ENCODE data around the gene TTC13. TPM values are rescaled to one million over a fixed set of nuclear protein-coding genes. Genes with fewer than 3 reads are reported as not detected.

The TTC13 gene
- total RNA-seq, 1 donor from 2014 or later: 17.0 TPM

DNA sequence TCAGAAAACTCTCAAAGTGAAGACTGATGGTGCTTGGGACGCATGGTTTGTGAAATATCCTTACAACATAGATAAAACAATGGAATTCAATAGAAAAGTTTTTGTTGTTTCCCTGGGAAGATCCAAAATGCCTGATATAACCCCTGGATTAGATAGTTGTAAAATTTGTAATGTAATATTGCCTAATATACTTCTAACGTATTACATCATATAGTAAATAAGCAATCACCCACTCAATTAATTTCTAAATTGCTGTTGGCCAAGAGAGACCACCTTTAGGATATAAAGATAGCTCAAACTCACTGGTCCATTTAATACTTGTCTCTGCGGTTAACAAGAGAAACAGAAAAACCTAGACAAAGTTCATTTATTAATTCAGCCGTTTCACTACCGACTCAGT lies 42.2 kb downstream of the TTC13 start:
- ATAC-seq (no peak), DNase-seq (no peak)
- H3K9me3 ChIP-seq: no peaks in the 10 kb centered on the region
- intact Hi-C loops (cut with DNase I): no loop called here
- H3K36me3 ChIP-seq: peaks cover 27% of the 10 kb centered on the region
- TF ChIP-seq, protein P1, sequence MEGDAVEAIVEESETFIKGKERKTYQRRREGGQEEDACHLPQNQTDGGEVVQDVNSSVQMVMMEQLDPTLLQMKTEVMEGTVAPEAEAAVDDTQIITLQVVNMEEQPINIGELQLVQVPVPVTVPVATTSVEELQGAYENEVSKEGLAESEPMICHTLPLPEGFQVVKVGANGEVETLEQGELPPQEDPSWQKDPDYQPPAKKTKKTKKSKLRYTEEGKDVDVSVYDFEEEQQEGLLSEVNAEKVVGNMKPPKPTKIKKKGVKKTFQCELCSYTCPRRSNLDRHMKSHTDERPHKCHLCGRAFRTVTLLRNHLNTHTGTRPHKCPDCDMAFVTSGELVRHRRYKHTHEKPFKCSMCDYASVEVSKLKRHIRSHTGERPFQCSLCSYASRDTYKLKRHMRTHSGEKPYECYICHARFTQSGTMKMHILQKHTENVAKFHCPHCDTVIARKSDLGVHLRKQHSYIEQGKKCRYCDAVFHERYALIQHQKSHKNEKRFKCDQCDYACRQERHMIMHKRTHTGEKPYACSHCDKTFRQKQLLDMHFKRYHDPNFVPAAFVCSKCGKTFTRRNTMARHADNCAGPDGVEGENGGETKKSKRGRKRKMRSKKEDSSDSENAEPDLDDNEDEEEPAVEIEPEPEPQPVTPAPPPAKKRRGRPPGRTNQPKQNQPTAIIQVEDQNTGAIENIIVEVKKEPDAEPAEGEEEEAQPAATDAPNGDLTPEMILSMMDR (IDR thresholded peaks at IDR 0.05): no peak
- H3K4me1 ChIP-seq: peaks cover 6% of the 10 kb centered on the region
- no peak overlapping the region for H3K27ac ChIP-seq
- H3K4me3 ChIP-seq: no peak overlapping the region
- H3K27me3 ChIP-seq (ENCODE audit: low read depth): no peaks in the 10 kb centered on the region

- DNase-seq: no peak
- no peak for ATAC-seq
- peaks cover 6% of the 10 kb centered on the region for H3K4me1 ChIP-seq
- no peaks in the 10 kb centered on the region for H3K27me3 ChIP-seq (ENCODE audit: low read depth)
- H3K36me3 ChIP-seq: peaks cover 33% of the 10 kb centered on the region
- H3K9me3 ChIP-seq: no peaks in the 10 kb centered on the region
- intact Hi-C loops (cut with DNase I): no loop called here
- TF ChIP-seq, protein P1 (IDR thresholded peaks at IDR 0.05): no peak
- no peak overlapping the region for H3K4me3 ChIP-seq
- no peak overlapping the region for H3K27ac ChIP-seq
Measured at GRCh38 chr1:230935852-230936251, 42.8 kb downstream of the TTC13 start.

DNA sequence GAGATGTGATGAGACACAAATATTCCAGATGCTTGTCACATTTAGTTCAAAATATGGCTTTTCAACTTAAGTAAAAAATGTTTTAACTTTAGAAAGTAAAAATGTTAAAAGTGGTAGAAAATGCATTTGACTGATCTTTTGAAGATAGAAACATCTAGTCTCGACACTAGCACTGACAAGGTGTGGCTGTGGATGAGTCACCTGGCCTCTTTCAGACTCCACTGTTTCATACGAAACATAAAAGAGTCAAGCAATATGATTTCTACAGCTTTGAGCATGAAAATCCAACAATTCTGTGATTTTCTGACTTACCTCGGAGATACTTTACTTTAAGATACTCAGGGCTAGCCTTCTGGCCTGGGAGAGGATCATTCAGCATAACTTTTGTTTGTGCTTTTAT lies 47.7 kb downstream of the TTC13 start:
- Histone ChIP-seq H3K27ac (no peak overlapping the region), H3K4me1 (no peaks in the 10 kb centered on the region), H3K4me3 (no peak overlapping the region), H3K9me3 (no peaks in the 10 kb centered on the region), H3K27me3 (ENCODE audit: low read depth) (no peaks in the 10 kb centered on the region), H3K36me3 (peaks cover 63% of the 10 kb centered on the region)
- no peak for ATAC-seq
- no peak for DNase-seq
- intact Hi-C loops (cut with DNase I): no loop called here
- TF ChIP-seq, protein P1 (IDR thresholded peaks at IDR 0.05): no peak

DNA sequence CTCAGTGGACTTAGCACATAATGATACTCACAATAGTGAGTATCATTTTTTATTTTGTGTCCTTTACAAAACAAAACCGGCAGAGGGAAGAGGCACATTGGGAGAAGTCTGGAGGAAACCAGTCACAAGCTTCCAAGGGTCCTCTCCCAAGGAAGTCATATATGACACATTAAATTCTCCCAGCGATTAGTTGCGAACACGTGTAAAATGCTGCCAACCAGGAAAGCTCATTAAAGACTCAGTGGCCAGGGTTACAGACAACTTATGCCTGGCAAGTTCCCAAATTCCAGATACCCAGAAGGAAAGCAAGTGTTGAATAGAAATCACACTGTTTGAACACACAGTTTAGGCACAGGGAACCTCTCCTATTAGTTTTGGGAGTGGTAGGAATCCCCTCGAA lies 52.5 kb downstream of the TTC13 start:
- Histone ChIP-seq H3K27ac (no peak overlapping the region), H3K27me3 (ENCODE audit: low read depth) (no peaks in the 10 kb centered on the region), H3K4me3 (no peak overlapping the region), H3K36me3 (peaks cover 83% of the 10 kb centered on the region), H3K9me3 (no peaks in the 10 kb centered on the region), H3K4me1 (no peaks in the 10 kb centered on the region)
- ATAC-seq (no peak), DNase-seq (no peak)
- TF ChIP-seq, protein P1 (IDR thresholded peaks at IDR 0.05): no peak
- intact Hi-C loops (cut with DNase I): no loop called here

- TF ChIP-seq, protein P1 (IDR thresholded peaks at IDR 0.05): no peak
- ATAC-seq (no peak), DNase-seq (no peak)
- no peak overlapping the region for H3K27ac ChIP-seq
- H3K27me3 ChIP-seq (ENCODE audit: low read depth): no peaks in the 10 kb centered on the region
- no peaks in the 10 kb centered on the region for H3K4me1 ChIP-seq
- H3K36me3 ChIP-seq: peaks cover 83% of the 10 kb centered on the region
- intact Hi-C loops (cut with DNase I): no loop called here
- no peaks in the 10 kb centered on the region for H3K9me3 ChIP-seq
- H3K4me3 ChIP-seq: no peak overlapping the region
Measured at GRCh38 chr1:230925608-230926007, 53.1 kb downstream of the TTC13 start.

DNA sequence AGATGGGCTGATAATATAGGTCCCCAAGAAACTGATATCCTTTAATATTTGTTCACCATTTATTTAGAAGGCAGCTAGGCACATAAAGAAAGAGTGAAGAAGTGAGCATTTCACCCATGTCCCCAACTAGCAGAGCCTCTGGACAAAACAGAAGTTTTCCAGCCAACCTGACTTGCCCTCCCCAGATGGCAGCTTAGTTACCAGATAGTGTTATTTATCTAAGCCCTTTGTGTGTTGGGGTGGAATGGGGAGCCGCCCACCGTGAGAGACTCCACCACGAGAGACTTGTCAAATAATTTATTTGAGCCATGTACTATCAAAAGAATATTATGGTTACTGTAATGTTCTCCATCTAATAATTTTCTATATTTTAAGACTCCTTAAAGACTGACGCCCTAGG lies 55.5 kb downstream of the TTC13 start:
- intact Hi-C loops (cut with DNase I): no loop called here
- Histone ChIP-seq H3K27me3 (ENCODE audit: low read depth) (no peaks in the 10 kb centered on the region), H3K4me3 (no peak overlapping the region), H3K36me3 (peaks cover 95% of the 10 kb centered on the region), H3K4me1 (no peaks in the 10 kb centered on the region), H3K9me3 (no peaks in the 10 kb centered on the region), H3K27ac (no peak overlapping the region)
- no peak for DNase-seq
- TF ChIP-seq, protein P1 (IDR thresholded peaks at IDR 0.05): no peak
- ATAC-seq: no peak

Data from lower lobe of right lung (tissue), 2 donors.